ENCODE measurements around the gene ZDHHC1.

The ZDHHC1 gene

DNA sequence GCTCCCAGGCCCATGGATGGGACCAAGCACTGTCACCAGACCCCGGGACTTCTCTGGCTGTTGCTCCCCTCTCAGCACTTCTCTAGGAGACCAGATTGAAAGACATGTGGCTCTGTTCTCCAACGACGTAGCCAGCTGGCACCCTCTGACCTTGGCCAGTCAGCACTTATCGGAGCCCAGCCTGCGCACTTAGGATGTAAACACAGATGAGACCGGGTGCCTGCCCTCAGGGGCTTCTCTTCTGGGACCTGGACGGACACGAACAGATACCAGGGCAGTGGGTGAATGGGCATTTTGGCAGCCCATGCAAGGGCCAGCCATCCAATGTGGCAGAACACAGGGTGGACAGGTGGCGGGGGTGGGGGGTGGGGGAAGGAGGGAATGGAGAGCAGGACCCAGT is 6.6 kb downstream of the ZDHHC1 start:
- no peaks in the 10 kb centered on the region for H3K9me2 ChIP-seq (replicated peaks; ENCODE audit: low read depth, low read length)
- no peak for TF ChIP-seq CTCF (conservative IDR thresholded peaks at IDR 0.05; ENCODE audit: low read length)
- TF ChIP-seq EZH2phosphoT487 (IDR thresholded peaks at IDR 0.05; ENCODE audit: borderline replicate concordance), result no peak
- no peak overlapping the region for H3K9ac ChIP-seq (ENCODE audit: low read depth, low read length, poor library complexity, severe bottlenecking)
- no peaks in the 10 kb centered on the region for H3K4me1 ChIP-seq (ENCODE audit: insufficient read depth, low read length, poor library complexity, severe bottlenecking)
- no peak overlapping the region for H3K4me2 ChIP-seq (ENCODE audit: low read depth, low read length, poor library complexity, severe bottlenecking)
- no peaks in the 10 kb centered on the region for H3K36me3 ChIP-seq (ENCODE audit: insufficient read depth, low read length)
- H3K9me3 ChIP-seq (ENCODE audit: insufficient read depth, low read depth, low read length), result no peaks in the 10 kb centered on the region
- H3F3A ChIP-seq (ENCODE audit: low read depth), result no peaks in the 10 kb centered on the region
- H3K4me3 ChIP-seq (ENCODE audit: low read length, poor library complexity, severe bottlenecking), result no peak overlapping the region
- H3K79me2 ChIP-seq (ENCODE audit: insufficient read depth, low read length), result no peaks in the 10 kb centered on the region
- H2AFZ ChIP-seq (ENCODE audit: low read length), result no peak overlapping the region
- no peaks in the 10 kb centered on the region for H3K27me3 ChIP-seq (ENCODE audit: insufficient read depth, low read length, poor library complexity, severe bottlenecking)
- no peaks in the 10 kb centered on the region for H4K20me1 ChIP-seq (ENCODE audit: insufficient read depth, low read length, poor library complexity, severe bottlenecking)

DNA sequence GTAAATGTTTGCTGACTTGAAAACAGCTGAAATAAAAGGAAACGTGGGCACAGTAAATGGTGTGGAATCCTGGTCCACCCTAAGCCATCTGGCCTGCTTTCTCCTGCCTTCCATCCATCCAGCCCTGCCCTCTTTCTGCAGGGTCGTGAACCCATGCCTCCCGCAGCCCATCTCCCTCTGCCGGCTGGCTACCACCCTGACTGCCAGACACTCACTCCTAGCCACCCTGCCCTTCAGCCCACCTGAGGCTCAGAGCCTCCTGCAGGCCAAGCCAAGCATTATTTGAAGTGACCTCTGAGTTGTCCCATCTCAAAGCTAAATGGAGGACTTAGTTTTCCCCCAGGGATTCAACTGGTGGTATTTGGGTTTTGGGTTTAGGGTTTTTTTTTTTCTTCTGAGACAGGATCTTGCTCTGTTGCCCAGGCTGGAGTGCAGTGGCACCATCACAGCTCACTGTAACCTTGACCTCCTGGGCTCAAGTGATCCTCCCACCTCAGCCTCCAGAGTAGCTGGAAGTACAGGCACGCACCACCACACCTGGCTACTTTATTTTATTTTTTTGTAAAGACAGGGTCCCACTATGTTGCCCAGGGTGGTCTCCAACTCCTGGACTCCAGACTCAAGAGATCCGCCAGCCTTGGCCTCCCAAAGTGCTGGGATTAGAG is 8.4 kb downstream of the ZDHHC1 start:
- Histone ChIP-seq H3K9me3 (ENCODE audit: insufficient read depth, low read depth, low read length) (no peaks in the 10 kb centered on the region), H3K4me3 (ENCODE audit: low read length, poor library complexity, severe bottlenecking) (no peak overlapping the region), H3K9me2 (replicated peaks; ENCODE audit: low read depth, low read length) (no peaks in the 10 kb centered on the region), H3K79me2 (ENCODE audit: insufficient read depth, low read length) (no peaks in the 10 kb centered on the region), H3F3A (ENCODE audit: low read depth) (no peaks in the 10 kb centered on the region), H3K27me3 (ENCODE audit: insufficient read depth, low read length, poor library complexity, severe bottlenecking) (no peaks in the 10 kb centered on the region), H3K4me1 (ENCODE audit: insufficient read depth, low read length, poor library complexity, severe bottlenecking) (peaks cover 9% of the 10 kb centered on the region), H3K36me3 (ENCODE audit: insufficient read depth, low read length) (no peaks in the 10 kb centered on the region), H4K20me1 (ENCODE audit: insufficient read depth, low read length, poor library complexity, severe bottlenecking) (no peaks in the 10 kb centered on the region), H3K4me2 (ENCODE audit: low read depth, low read length, poor library complexity, severe bottlenecking) (no peak overlapping the region), H2AFZ (ENCODE audit: low read length) (no peak overlapping the region), H3K9ac (ENCODE audit: low read depth, low read length, poor library complexity, severe bottlenecking) (no peak overlapping the region)
- TF ChIP-seq EZH2phosphoT487 (IDR thresholded peaks at IDR 0.05; ENCODE audit: borderline replicate concordance) (no peak), CTCF (conservative IDR thresholded peaks at IDR 0.05; ENCODE audit: low read length) (peak; percentile 21; the same call in 1 of the 2 replicates)

GRCh38 chr16:67407176-67407787 is 9.0 kb downstream of the ZDHHC1 start:
- no peak for TF ChIP-seq EZH2phosphoT487 (IDR thresholded peaks at IDR 0.05; ENCODE audit: borderline replicate concordance)
- TF ChIP-seq CTCF (conservative IDR thresholded peaks at IDR 0.05; ENCODE audit: low read length), result no peak
- Histone ChIP-seq H3K9ac (ENCODE audit: low read depth, low read length, poor library complexity, severe bottlenecking) (no peak overlapping the region), H3K4me2 (ENCODE audit: low read depth, low read length, poor library complexity, severe bottlenecking) (no peak overlapping the region)

More at GRCh38 chr16:67407176-67407787, 9.0 kb downstream of the ZDHHC1 start:
- Histone ChIP-seq H3F3A (ENCODE audit: low read depth) (no peaks in the 10 kb centered on the region), H3K36me3 (ENCODE audit: insufficient read depth, low read length) (no peaks in the 10 kb centered on the region), H3K4me1 (ENCODE audit: insufficient read depth, low read length, poor library complexity, severe bottlenecking) (peaks cover 9% of the 10 kb centered on the region), H2AFZ (ENCODE audit: low read length) (no peak overlapping the region), H4K20me1 (ENCODE audit: insufficient read depth, low read length, poor library complexity, severe bottlenecking) (no peaks in the 10 kb centered on the region), H3K9me3 (ENCODE audit: insufficient read depth, low read depth, low read length) (no peaks in the 10 kb centered on the region), H3K79me2 (ENCODE audit: insufficient read depth, low read length) (no peaks in the 10 kb centered on the region), H3K9me2 (replicated peaks; ENCODE audit: low read depth, low read length) (no peaks in the 10 kb centered on the region), H3K4me3 (ENCODE audit: low read length, poor library complexity, severe bottlenecking) (no peak overlapping the region), H3K27me3 (ENCODE audit: insufficient read depth, low read length, poor library complexity, severe bottlenecking) (no peaks in the 10 kb centered on the region)

All from Loucy (cell line).